ENCODE results near the gene CDK13. TPM values are rescaled to one million over a fixed set of nuclear protein-coding genes. Genes with fewer than 3 reads are reported as not detected.

Gene CDK13
- total RNA-seq, 1 donor from 2014 or later: 83.6 TPM

- DNase-seq (no peak), ATAC-seq (ENCODE audit: low read depth) (no peak)
- H3K9me3 Mint-ChIP-seq: no peaks in the 10 kb centered on the region
- peak overlapping the region; percentile 17 for H3K4me3 Mint-ChIP-seq
- H3K4me1 Mint-ChIP-seq: peaks cover 53% of the 10 kb centered on the region
- H3K27ac Mint-ChIP-seq: peak overlapping the region; percentile 35
- H3K36me3 Mint-ChIP-seq (ENCODE audit: low read depth): peaks cover 30% of the 10 kb centered on the region
- no peaks in the 10 kb centered on the region for H3K27me3 Mint-ChIP-seq
- ChIA-PET POLR2A (interaction anchor here (1.3 kb wide), 1 partner anchor 36 kb away, joined by 3 read pairs; the partner anchor contains the start of gene CDK13), CTCF (interaction anchor here (1.2 kb wide), 1 partner anchor 89 kb away, joined by 6 read pairs; no protein-coding TSS in a partner anchor)
- intact Hi-C loops (cut with micrococcal nuclease): no loop called here
- TF ChIP-seq, protein P1, sequence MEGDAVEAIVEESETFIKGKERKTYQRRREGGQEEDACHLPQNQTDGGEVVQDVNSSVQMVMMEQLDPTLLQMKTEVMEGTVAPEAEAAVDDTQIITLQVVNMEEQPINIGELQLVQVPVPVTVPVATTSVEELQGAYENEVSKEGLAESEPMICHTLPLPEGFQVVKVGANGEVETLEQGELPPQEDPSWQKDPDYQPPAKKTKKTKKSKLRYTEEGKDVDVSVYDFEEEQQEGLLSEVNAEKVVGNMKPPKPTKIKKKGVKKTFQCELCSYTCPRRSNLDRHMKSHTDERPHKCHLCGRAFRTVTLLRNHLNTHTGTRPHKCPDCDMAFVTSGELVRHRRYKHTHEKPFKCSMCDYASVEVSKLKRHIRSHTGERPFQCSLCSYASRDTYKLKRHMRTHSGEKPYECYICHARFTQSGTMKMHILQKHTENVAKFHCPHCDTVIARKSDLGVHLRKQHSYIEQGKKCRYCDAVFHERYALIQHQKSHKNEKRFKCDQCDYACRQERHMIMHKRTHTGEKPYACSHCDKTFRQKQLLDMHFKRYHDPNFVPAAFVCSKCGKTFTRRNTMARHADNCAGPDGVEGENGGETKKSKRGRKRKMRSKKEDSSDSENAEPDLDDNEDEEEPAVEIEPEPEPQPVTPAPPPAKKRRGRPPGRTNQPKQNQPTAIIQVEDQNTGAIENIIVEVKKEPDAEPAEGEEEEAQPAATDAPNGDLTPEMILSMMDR (IDR thresholded peaks at IDR 0.05): no peak
These were observed 35.4 kb downstream of the CDK13 start for GRCh38 chr7:39985398-39985918.

DNA sequence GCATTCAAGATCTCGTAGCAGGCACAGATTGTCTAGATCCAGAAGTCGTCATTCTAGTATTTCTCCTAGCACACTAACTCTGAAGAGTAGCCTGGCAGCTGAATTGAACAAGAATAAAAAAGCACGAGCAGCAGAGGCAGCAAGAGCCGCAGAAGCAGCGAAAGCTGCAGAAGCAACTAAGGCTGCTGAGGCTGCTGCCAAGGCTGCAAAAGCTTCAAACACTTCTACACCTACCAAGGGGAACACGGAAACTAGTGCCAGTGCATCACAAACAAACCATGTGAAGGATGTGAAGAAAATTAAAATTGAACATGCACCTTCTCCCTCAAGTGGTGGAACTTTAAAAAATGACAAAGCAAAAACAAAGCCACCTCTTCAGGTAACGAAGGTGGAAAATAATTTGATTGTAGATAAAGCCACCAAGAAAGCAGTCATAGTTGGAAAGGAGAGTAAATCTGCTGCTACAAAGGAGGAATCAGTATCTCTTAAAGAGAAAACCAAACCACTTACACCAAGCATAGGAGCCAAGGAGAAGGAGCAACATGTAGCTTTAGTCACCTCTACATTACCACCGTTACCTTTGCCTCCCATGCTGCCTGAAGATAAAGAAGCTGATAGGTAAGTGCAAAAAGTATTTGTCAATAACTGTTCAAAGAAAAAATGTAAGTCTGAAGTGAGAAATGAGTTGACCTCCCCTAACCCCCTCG lies 37.7 kb downstream of the CDK13 start:
- Mint-ChIP-seq H3K9me3 (no peaks in the 10 kb centered on the region), H3K4me1 (peaks cover 51% of the 10 kb centered on the region), H3K36me3 (ENCODE audit: low read depth) (peaks cover 35% of the 10 kb centered on the region), H3K27ac (no peak overlapping the region), H3K27me3 (no peaks in the 10 kb centered on the region), H3K4me3 (no peak overlapping the region)
- ChIA-PET CTCF (no interaction called here), POLR2A (no interaction called here)
- ATAC-seq (ENCODE audit: low read depth): no peak
- TF ChIP-seq, protein P1 (IDR thresholded peaks at IDR 0.05): no peak
- intact Hi-C loops (cut with micrococcal nuclease): loop anchor here (2.0 kb wide), 1 partner anchor 37 kb away; the partner anchor contains the start of gene CDK13
- no peak for DNase-seq

- ChIA-PET CTCF (no interaction called here), POLR2A (interaction anchor here (1.0 kb wide), 1 partner anchor 50 kb away, joined by 4 read pairs; no protein-coding TSS in a partner anchor)
- Mint-ChIP-seq H3K4me3 (no peak overlapping the region), H3K9me3 (no peaks in the 10 kb centered on the region), H3K27me3 (no peaks in the 10 kb centered on the region), H3K36me3 (ENCODE audit: low read depth) (peaks cover 48% of the 10 kb centered on the region), H3K4me1 (peaks cover 3% of the 10 kb centered on the region), H3K27ac (no peak overlapping the region)
- ATAC-seq (ENCODE audit: low read depth): no peak
- TF ChIP-seq, protein P1 (IDR thresholded peaks at IDR 0.05): no peak
- intact Hi-C loops (cut with micrococcal nuclease): no loop called here
- DNase-seq: no peak
These were observed 50.8 kb downstream of the CDK13 start for GRCh38 chr7:40000734-40001315.

DNA sequence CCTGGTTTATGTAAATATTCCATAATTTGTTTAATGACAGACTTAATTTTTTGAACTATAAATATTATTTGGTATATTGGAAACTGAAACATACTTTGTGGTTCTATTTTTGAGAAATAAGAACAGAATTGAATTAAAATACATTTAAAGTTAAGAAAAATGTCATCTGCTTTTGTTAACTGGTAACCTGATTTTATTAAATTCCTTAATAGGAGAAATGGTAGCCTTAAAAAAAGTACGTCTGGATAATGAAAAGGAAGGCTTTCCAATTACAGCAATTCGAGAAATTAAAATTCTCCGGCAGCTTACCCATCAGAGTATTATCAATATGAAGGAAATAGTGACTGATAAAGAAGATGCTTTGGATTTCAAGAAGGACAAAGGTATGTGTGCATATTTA lies 51.6 kb downstream of the CDK13 start:
- H3K27me3 Mint-ChIP-seq: no peaks in the 10 kb centered on the region
- CTCF ChIA-PET: no interaction called here

More for the DNA sequence above, 51.6 kb downstream of the CDK13 start:
- peaks cover 3% of the 10 kb centered on the region for H3K4me1 Mint-ChIP-seq
- no peaks in the 10 kb centered on the region for H3K9me3 Mint-ChIP-seq
- intact Hi-C loops (cut with micrococcal nuclease): no loop called here
- no peak overlapping the region for H3K27ac Mint-ChIP-seq
- POLR2A ChIA-PET: no interaction called here
- ATAC-seq (ENCODE audit: low read depth): no peak
- TF ChIP-seq, protein P1 (IDR thresholded peaks at IDR 0.05): no peak
- H3K4me3 Mint-ChIP-seq: no peak overlapping the region
- DNase-seq: no peak
- peaks cover 49% of the 10 kb centered on the region for H3K36me3 Mint-ChIP-seq (ENCODE audit: low read depth)

Data from activated B cell treated with CpG ODN at 0.5 μM for 24 hours (primary cell).